GM21825 (cell line): ENCODE measurements around the gene UBE2H.
"Not testable (repeated sequence)": the region's sequence is repeated elsewhere in the genome, so short reads cannot be mapped to it uniquely, and the experiment has no call there.

Source experiments
- ATAC-seq: cut with Tn5 transposase; IDR thresholded peaks from one replicate; pipeline ENCODE4 v1.9.1; 2021; ENCODE audit warnings: mild to moderate bottlenecking, moderate library complexity; ENCODE audit not compliant: unreplicated experiment

UBE2H gene

DNA sequence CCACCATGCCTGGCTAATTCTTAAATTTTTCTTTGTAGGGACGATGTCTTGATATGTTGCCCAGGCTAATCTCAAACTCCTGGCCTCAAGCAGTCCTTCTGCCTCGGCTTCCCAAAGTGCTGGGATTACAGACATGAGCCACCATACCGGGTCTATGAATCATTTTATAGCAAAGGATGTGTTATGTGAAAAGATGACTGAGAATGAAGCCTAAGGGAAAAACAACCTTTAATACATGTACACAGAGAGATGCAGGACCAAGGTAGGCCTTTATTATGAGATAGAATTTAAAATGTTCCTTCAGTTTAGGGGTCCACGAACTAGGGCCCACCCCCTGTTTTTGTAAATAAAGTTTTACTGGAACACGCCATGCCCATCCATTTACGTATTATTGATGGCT lies 41.0 kb downstream of the UBE2H start:
- no peak for ATAC-seq

DNA sequence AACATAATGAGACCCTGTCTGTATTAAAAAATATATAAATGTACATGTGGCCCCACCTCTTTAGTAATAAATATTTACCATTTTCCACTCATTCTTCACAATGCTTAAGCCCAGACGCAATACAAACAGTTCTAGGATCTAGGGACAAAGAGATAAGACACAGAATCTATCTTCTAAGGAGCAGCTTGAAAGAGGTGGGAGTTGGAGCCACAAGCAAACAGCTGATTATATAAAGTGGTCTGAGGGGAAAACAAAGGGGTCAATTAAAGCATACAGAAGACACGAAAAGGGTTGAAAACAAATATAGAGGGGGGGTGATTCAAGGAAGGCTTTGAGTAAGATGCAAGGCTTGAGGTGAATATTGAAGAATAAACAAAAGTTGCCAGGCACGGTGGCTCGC lies 43.1 kb downstream of the UBE2H start:
- no peak for ATAC-seq

DNA sequence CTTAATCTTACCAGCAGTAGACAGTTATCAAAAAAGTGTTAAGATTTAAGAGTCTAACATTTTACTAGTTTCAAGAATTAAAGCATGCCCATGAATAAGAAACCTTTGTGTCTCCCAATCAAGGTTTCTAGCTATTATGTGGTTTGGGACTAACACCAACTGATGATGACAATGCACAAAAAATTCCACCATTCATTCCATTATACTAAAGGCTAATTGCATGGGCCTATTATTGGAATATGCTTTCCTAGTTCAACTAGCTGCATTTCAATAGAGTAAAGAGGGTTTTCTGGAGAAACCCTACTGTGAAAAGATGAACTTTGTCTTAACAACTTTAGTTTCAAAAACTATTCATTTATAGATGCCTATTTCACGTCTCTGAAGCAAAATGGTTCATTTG lies 44.6 kb downstream of the UBE2H start:
- ATAC-seq = no peak

DNA sequence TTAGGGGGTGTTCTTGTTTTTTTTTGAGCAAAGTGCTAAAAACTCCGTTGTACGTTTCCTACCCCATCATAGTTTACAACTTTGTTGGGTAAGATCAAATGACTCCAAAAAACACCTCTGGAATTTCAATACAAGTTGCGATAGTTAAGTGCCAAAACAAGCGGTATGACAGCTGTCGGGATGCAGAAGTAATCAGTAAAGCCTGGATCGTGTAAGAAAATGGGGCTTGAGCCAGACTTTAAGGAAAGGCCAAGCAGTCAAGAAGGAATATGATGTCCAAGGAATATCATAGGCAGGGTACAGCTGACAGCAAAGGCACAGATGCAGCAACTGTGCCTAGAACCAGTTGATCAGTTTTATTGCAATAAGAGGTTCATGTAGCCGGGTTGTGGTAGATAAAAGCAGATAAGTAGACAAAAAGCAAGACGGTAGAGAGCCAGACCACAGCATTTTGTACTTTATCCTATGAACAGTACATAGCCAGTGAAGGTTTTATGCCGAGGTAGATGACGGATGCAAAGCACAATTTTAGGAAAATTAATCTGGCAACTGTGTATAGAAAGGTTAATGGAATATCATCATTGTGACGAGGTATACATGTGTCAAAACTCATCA lies 45.5 kb downstream of the UBE2H start:
- no peak for ATAC-seq

DNA sequence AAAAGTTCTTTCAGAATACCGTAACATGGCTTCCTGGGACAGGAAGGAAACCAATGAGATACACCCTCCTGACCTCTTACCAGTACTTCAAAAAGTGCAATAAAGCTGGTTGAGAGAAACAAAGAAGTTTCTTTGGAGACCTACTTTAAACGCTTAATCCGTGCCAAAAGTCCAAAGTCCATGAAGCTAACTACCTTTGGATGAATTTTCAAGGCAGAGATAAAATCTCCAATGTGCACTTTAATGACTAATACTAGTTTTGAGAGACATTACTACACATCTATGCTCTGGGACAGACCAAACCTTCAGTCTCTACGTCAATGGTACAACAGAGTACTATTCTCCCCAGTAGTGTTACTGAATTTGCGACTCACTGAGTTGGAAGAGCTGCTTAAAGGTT lies 46.1 kb downstream of the UBE2H start:
- no peak for ATAC-seq

DNA sequence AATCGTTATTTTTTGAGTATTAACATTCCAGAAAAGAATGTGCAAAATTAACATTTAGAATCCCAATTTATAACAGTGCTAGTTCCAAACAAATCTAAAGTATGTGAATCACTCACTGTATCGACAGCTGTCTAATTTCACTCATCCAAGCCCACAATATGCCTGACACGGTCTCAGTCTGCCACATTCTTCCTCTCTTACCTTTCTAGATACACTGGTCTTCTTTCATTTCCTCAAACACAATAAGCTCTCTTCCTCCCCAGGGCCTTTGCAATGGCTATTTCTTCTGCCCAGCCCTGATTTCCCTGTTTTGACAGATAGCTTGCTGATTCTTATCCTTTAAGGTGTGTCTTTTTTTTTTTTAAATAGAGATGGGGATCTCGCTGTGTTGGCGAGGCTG lies 48.8 kb downstream of the UBE2H start:
- ATAC-seq = peak; percentile 68

DNA sequence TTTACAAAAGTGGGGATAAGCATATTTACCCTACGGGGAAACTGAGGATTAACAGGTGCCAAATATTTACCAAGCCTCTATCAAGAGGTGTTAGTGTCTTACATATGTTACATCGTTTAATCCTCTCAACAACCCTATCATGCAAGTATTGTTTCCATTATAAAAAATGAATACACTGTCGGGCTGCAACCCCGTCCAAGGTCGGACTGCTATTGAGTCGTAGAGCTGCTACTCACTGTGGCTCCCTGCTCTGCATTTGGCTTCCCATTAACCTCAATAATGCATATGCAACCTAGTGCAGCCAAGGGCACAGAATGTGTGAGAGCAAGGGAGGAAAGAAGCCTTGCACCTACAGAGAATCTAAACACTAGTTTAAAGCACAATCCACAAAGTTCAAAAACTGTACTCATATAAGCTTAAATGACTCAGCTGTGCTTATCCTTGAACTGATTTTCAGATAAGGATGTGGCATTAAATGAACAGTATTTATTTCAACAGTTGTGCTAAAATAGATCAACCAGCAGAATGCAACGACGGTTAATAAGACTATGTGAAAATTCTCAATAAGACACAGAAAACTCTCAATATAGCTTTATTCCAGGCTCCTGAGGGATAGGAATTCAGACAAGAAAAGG lies 49.9 kb downstream of the UBE2H start:
- ATAC-seq = no peak

DNA sequence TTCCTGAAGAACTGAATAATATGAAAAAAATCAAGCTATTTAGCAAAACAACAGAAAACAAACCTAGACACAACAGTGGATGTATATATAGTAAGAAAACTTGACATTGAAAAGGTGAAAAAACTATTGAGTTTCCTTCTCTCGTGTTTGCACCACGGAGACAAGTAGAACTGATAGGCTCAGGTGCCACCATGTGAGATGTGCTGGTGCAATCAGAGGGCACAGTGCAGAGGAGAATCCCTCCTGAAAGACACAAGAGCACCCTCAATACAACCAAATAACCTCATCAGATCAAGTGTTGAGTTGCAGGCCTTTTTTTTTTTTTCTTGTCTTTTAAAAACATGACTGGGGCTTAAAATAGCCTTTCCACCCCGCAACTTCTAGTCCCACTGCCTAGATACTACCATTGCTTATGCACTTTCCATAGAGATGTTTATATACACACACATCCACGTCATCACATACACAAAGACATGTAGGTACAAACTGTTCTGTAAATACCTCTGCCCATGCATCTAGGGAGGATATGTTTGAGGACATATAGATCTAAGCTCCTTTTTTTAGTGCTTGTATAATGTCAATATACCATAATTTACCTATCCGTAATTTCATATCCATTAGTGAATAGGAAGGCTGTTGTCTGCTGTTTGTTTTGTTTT lies 54.1 kb downstream of the UBE2H start:
- ATAC-seq = no peak

DNA sequence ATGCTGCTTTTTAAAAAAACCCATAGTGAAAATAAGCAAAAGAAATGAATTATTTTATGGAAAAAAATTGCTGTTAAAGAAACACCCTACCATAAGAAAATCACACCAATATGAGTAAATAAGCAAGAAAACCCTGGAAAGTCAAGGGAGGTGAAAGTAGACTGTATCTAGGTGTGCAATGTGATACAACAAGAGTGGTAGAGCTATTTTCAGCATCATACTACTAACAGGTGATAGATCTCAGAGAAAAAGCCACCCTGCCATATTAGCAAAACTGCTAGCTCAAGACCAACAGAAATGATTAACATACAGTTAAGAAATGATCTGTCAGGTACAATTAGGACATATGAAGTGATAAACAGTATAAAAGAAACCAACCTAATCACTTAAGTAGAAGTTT lies 54.8 kb downstream of the UBE2H start:
- no peak for ATAC-seq

DNA sequence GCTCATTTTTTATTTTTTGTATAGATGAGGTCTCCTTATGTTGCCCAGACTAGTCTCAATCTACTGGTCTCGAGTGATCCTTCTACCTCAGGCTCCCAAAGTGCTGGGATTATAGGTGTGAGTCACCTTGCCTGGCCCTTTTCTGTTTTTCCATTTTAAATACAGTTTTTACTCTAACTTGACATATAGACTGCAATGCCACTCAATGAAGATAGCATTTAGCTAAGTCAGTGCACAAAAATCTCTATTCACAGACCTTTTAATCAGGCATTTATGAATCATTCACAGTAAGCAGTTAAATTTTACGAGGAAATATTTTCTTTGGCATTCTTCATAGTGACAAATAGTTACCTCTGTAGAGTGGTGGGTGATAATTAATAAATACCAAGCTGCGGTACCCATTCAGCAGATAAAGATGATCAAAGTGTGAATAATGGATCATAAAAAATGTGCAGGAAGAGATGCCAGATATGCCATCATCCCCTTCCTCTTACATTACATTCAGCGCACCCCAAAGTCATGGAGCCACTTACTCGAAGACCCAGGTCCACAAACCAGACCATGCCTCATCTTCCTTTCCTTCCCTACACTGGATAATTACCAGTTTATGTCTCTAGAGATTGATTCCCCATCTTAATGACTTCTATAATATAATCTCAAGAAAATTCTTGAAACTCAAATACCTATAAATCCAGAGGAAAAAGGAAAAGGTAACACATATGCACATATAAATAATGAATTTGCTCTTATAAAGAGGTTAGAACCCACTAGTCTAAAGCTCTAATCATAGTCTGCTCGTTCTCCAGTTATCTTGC lies 56.0 kb downstream of the UBE2H start:
- ATAC-seq = no peak

DNA sequence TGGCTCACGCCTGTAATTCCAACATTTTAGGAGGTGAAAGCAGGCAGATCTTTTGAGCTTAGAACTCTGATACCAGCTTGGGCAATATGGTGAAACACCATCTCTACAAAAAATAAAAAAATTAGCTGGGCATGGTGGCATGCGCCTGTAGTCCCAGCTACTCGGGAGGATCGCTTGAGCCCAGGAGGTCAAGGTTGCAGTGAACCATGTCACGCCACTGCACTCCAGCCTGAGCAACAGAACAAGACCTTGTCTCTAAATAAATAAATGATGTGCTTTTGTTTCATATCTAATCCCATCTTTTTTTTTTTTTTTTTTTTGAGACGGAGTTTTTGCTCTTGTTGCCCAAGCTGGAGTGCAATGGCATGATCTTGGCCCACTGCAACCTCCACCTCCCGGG lies 58.6 kb downstream of the UBE2H start:
- not testable (repeated sequence) for ATAC-seq

DNA sequence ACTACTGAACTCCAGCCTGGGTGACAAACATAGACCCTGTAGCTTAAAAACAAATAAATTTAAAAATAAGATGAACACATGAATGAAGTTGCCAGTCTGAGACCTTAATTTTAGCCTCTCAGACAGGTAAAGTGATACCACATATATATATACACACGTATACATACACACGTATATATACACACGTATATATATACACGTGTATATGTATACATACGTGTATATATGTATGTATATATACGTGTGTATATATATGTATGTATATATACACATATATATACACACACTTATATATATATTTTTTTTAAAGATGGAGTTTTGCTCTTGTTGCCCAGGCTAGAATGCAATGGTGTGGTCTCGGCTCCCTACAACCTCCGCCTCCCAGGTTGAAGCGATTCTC lies 62.7 kb downstream of the UBE2H start:
- no peak for ATAC-seq

DNA sequence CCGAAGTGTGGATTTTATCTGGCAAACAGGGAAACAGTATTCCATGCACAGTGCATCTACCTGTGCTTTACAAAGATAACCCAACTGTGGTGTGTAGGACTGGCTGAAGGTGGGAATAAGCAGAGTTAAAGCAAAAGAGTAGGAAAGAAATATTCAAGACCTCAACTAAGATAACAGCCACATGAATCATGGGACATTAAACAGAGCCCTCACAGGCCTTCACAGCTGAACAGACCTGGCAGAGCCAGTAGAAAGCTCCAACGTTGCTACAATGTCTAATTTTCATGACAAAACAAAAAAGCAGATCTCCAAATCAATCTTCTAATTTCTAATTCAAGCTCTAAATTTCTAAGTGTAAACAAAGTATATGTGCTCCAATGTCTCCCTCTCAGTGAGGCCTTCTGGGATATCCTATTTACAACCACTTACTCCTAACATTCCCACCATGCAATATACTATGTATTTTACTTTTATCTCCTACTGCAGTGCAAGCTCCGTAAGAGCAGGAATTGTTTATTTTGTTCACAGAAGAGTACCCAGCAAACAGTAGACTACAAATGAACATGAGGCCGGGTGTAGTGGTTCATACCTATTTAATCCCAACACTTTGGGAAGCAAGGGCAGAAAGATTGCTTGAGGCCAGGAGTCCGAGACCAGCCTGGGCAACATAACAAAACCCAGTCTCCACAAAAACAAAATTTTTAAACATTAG lies 63.5 kb downstream of the UBE2H start:
- ATAC-seq = no peak

DNA sequence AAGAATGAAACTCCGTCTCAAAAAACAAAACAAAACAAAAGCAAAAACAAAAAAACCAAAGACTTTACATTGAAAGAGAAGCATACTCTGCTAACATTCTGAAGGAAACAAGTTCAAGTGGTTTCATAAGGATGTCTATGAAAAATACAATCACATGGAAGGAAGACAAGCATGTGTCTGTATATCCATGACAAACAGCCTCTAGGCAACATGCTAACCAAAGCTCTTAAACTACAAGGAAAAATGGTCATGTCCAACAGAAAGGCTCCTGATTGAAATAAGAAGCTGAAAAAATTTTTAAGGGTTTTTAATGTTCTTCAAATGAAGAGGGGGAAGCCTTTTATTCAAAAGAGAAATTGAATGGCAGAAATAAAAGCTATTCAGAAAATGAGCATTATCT lies 64.9 kb downstream of the UBE2H start:
- ATAC-seq = no peak

DNA sequence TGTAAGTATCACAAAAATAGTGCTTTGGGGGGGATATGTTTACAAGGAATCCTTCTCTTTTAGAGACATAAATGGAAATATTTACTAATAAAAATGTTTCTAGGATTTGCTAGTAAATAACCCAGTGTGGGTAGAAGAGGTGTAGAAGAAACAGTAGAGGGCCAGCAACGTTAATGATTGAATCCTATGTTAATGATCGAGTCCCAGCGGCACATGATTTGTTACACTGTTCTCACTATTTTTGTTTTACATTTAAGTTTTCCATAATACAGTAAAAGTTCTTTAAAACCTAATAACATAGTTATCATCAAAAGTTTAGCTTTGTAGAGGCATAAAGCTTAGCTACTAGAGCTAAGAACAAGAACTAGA lies 66.0 kb downstream of the UBE2H start:
- no peak for ATAC-seq

DNA sequence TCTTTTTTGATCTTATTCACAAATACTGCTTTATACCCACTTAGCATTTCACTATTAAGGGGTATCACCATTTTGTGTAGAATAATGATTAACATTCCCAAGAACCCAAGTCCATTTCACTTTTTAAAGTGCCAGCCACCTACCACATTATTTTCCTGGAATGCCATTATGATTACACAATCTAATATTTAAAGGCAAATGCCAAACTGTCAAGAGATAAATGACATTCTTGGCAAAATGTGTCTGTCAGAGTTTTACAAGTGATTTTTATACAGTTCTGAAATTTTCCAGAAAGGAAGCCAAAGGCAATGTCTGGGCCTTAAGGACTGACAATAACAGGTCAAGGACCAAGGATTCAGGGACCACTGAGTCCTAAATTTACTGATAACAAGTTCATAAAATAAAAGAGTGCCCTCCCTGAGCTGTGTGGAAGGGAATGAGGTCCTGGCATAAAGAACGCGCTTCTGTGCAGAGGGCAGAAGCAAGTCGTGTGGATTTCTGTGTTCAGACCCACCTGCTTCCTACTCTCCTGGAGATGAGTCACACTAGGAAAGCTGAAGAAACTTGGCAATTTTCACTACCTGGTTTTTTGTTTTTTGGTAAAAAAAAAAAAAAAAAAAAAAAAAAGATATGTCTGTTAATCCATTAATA lies 66.5 kb downstream of the UBE2H start:
- no peak for ATAC-seq

DNA sequence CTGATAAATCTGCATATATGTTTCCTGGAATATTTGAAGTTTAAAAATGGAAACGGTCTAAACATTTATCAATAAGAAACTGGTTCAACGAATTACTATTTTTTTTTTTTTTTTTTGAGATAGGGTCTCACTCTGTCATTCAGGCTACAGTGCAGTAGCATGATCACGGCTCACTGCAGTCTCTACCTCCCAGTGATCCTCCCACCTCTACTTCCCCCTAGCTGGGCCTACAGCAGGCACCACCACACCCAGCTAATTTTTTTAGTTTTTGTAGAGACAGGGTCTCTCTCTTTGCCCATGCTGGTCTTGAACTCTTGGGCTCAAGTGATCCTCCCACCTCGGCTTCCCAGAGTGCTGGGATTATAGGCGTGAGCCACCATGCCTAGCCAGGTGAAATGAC lies 68.3 kb downstream of the UBE2H start:
- ATAC-seq = no peak

DNA sequence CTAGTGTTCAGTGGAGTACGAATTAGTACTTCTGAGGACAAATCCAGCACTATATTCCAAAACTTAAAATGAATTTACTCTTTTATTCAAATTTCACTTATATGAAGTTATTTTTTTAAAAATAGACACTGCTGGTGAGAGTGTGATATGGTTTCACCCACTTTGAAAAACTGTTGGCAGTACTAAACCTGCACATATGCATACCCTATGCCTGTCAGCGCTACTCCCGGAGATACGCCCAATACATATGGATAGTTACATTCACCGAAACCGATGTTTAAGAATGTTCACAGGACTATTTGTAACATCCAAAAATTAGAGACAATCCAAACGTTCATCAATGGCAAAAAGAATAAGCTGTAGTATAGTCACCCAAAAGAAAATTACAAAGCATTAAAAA lies 69.6 kb downstream of the UBE2H start:
- ATAC-seq = no peak

DNA sequence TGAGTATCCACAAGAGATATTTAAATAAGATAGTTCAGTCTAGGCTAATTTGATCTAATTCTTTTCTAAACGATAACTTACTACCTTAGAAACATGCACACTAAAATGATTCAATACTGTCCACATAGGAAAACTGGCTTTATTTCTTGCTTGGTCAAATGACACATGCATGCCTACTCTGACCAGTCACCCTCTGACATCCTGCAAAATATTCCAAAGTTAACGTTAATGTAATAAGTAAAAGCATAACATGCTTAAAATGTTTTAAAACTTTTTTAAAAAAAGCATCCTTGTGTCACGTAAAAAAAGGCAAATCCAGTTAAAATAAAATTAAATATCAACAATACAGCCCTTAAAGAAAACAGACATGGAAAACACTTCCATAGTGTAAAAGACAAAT lies 70.2 kb downstream of the UBE2H start:
- no peak for ATAC-seq

DNA sequence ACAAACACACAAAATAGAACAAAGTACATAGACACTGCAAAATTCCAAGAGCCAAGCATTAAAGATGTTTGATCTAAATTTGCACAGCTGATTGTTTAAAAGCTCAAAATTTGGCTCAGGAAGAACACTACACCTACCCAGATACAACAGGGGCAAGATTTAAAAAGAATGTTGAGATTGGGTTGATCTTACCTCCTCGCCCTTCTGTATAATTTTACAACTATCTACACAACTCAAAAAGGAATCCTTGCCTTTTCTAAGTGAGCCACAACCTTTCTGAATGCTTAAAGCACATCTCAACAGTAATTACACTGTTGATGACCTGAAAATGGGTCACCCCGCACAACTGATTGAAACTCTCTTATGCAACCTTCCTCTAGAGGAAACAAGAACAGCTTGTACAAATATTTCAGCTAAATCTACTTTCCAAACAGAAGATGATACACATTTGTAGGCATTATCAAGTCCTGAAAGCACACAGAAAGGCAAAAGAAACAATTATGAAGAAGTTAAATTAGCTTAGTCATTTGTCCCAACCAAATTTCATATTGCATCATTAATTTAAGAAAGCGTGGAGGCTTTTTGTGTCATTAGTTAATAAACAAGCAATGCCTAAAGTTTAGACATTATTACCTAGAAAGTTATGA lies 75.5 kb downstream of the UBE2H start:
- ATAC-seq = no peak
